Fibroblast of the aortic adventitia (primary cell): ENCODE measurements around the gene CHST9. TPM values are rescaled to one million over a fixed set of nuclear protein-coding genes. Genes with fewer than 3 reads are reported as not detected.

Source experiments
- DNase-seq: peaks from one replicate; pipeline ENCODE4 v3.0.0-alpha.2; 2010; ENCODE audit warnings: low read depth
- H3K4me3 ChIP-seq: 2 replicates; pipeline ENCODE4 v1.5.1; 2011; ENCODE audit warnings: low read depth, mild to moderate bottlenecking, control low read depth, low read length, moderate library complexity
- CTCF ChIP-seq: IDR thresholded peaks from 2 replicates; pipeline ENCODE4 v1.5.1; 2011; ENCODE audit warnings: mild to moderate bottlenecking, low read length, control low read depth, inconsistent platforms; ENCODE audit not compliant: insufficient read depth
- total RNA-seq: library from RNA; depleted of rRNA; stranded (reverse); fragments of >200 nt; gene quantifications from 2 replicates; pipeline ENCODE4 v1.2.3, GENCODE V29; 2012; ENCODE audit warnings: low replicate concordance

CHST9 gene
- total RNA-seq, 1 donor = not detected

GRCh38 chr18:27141876-27142275 lies 43.2 kb downstream of the CHST9 start:
- TF ChIP-seq CTCF = no peak
- no peak for DNase-seq
- H3K4me3 ChIP-seq = no peak overlapping the region

GRCh38 chr18:27138079-27138478 lies 47.0 kb downstream of the CHST9 start:
- no peak for TF ChIP-seq CTCF
- H3K4me3 ChIP-seq = no peak overlapping the region
- DNase-seq = no peak

GRCh38 chr18:27136208-27136535 lies 48.9 kb downstream of the CHST9 start:
- H3K4me3 ChIP-seq = no peak overlapping the region
- no peak for TF ChIP-seq CTCF
- no peak for DNase-seq

GRCh38 chr18:27135504-27136207 lies 49.5 kb downstream of the CHST9 start:
- TF ChIP-seq CTCF = no peak

GRCh38 chr18:27130065-27130630 lies 55.0 kb downstream of the CHST9 start:
- TF ChIP-seq CTCF = no peak
- H3K4me3 ChIP-seq = no peak overlapping the region
- DNase-seq = no peak

More at GRCh38 chr18:27135504-27136207, 49.5 kb downstream of the CHST9 start:
- no peak overlapping the region for H3K4me3 ChIP-seq
- no peak for DNase-seq

- TF ChIP-seq CTCF = no peak
- DNase-seq = no peak
- H3K4me3 ChIP-seq = no peak overlapping the region
Observed at GRCh38 chr18:27124196-27124595, 60.9 kb downstream of the CHST9 start.

- no peak overlapping the region for H3K4me3 ChIP-seq
- DNase-seq = no peak
- no peak for TF ChIP-seq CTCF
Observed at GRCh38 chr18:27121108-27121507, 64.0 kb downstream of the CHST9 start.
